ENCODE data around the gene ROS1.

DNA sequence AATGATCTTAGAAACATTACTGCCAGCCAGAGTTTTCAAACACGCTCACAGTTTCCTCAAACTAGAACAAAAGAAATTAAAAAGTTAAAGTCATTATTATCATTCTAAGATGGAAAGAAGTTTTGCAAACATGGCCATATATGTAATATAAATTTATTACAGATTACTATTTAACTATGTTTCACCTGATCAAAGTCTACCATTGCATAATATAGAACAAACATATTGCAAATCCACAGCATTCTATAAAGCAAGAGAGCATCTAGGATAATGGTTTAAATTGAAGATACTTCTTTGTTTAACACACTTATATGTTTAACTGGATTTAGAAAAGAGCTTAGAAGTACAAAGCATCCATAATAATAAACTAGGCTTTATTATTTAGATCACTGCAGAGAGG lies 30.5 kb upstream of the ROS1 start:
- TF ChIP-seq TAF1 (IDR thresholded peaks at IDR 0.05; ENCODE audit: borderline replicate concordance, insufficient read depth, low read length), result no peak
- TF ChIP-seq, protein P1, sequence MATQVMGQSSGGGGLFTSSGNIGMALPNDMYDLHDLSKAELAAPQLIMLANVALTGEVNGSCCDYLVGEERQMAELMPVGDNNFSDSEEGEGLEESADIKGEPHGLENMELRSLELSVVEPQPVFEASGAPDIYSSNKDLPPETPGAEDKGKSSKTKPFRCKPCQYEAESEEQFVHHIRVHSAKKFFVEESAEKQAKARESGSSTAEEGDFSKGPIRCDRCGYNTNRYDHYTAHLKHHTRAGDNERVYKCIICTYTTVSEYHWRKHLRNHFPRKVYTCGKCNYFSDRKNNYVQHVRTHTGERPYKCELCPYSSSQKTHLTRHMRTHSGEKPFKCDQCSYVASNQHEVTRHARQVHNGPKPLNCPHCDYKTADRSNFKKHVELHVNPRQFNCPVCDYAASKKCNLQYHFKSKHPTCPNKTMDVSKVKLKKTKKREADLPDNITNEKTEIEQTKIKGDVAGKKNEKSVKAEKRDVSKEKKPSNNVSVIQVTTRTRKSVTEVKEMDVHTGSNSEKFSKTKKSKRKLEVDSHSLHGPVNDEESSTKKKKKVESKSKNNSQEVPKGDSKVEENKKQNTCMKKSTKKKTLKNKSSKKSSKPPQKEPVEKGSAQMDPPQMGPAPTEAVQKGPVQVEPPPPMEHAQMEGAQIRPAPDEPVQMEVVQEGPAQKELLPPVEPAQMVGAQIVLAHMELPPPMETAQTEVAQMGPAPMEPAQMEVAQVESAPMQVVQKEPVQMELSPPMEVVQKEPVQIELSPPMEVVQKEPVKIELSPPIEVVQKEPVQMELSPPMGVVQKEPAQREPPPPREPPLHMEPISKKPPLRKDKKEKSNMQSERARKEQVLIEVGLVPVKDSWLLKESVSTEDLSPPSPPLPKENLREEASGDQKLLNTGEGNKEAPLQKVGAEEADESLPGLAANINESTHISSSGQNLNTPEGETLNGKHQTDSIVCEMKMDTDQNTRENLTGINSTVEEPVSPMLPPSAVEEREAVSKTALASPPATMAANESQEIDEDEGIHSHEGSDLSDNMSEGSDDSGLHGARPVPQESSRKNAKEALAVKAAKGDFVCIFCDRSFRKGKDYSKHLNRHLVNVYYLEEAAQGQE (IDR thresholded peaks at IDR 0.05; ENCODE audit: insufficient read depth in 1 of 2, low read depth in 2 of 2, low read length in 2 of 2), result no peak
- no peak for TF ChIP-seq POLR2AphosphoS5 (IDR thresholded peaks at IDR 0.05; ENCODE audit: low read depth, low read length)
- TF ChIP-seq SIN3A (IDR thresholded peaks at IDR 0.05; ENCODE audit: borderline replicate concordance, insufficient read depth, low read length), result no peak
- TF ChIP-seq FOXP2 (optimal IDR thresholded peaks at IDR 0.05; ENCODE audit: borderline replicate concordance, extremely low read depth, extremely low read length, insufficient read depth), result no peak

Measured in PFSK-1 (cell line).